MM.1S (cell line): Measurements from ENCODE around the gene PNKP.

ENCODE experiments used
- DNase-seq: peaks from one replicate; pipeline ENCODE4 v3.0.0-alpha.2; 2015
- H2AFZ ChIP-seq: fragments of 300-600 bp; sonication (generic); 2 replicates; pipeline ENCODE4 v1.6.0; 2016; ENCODE audit warnings: antibody characterized with exemption, low read length
- H3F3A ChIP-seq: fragments of 300-600 bp; sonication (generic); 2 replicates; pipeline ENCODE4 v1.6.1; 2016; ENCODE audit warnings: mild to moderate bottlenecking, antibody characterized with exemption, low read length, moderate library complexity, mixed read lengths; ENCODE audit not compliant: insufficient read depth
- H3K27ac ChIP-seq: fragments of 300-600 bp; sonication (generic); 2 replicates; pipeline ENCODE4 v1.5.1; 2016; ENCODE audit warnings: mild to moderate bottlenecking, low read length
- H3K27me3 ChIP-seq: fragments of 300-600 bp; sonication (generic); replicated peaks from 2 replicates; pipeline ENCODE4 v1.6.0; 2016; ENCODE audit warnings: low read length; ENCODE audit not compliant: insufficient read depth
- H3K36me3 ChIP-seq: fragments of 300-600 bp; sonication (generic); replicated peaks from 2 replicates; pipeline ENCODE4 v1.6.1; 2016; ENCODE audit warnings: mild to moderate bottlenecking, low read length, mixed read lengths; ENCODE audit not compliant: insufficient read depth
- H3K4me1 ChIP-seq: fragments of 300-600 bp; sonication (generic); 2 replicates; pipeline ENCODE4 v1.6.1; 2016; ENCODE audit warnings: low read length, mixed read lengths
- H3K4me2 ChIP-seq: fragments of 300-600 bp; sonication (generic); 2 replicates; pipeline ENCODE4 v1.6.0; 2016; ENCODE audit warnings: low read depth, low read length
- H3K4me3 ChIP-seq: fragments of 300-600 bp; sonication (generic); 2 replicates; pipeline ENCODE4 v1.5.1; 2016; ENCODE audit warnings: low read length, mixed read lengths
- H3K79me2 ChIP-seq: fragments of 300-600 bp; sonication (generic); 2 replicates; pipeline ENCODE4 v1.6.1; 2016; ENCODE audit warnings: mixed run types, low read length, mixed read lengths
- H3K9ac ChIP-seq: fragments of 300-600 bp; sonication (generic); 2 replicates; pipeline ENCODE4 v1.6.1; 2016; ENCODE audit warnings: low read length, mixed read lengths
- H3K9me2 ChIP-seq: fragments of 300-600 bp; sonication (generic); replicated peaks from 2 replicates; pipeline ENCODE4 v1.6.1; 2016; ENCODE audit warnings: mild to moderate bottlenecking, low read length, mixed read lengths; ENCODE audit not compliant: insufficient read depth
- H3K9me3 ChIP-seq: fragments of 300-600 bp; sonication (generic); replicated peaks from 2 replicates; pipeline ENCODE4 v1.6.1; 2016; ENCODE audit warnings: mild to moderate bottlenecking, low read length, mixed read lengths; ENCODE audit not compliant: insufficient read depth
- H4K20me1 ChIP-seq: fragments of 300-600 bp; sonication (generic); 2 replicates; pipeline ENCODE4 v1.6.1; 2016; ENCODE audit warnings: mild to moderate bottlenecking, low read length, moderate library complexity, mixed read lengths; ENCODE audit not compliant: insufficient read depth
- CTCF ChIP-seq: fragments of 300-600 bp; sonication (generic); IDR thresholded peaks from 2 replicates; pipeline ENCODE4 v1.5.1; 2016; ENCODE audit warnings: antibody characterized with exemption, low read length, mixed read lengths
- EZH2 ChIP-seq: fragments of 300-600 bp; sonication (generic); optimal IDR thresholded peaks from 2 replicates; pipeline ENCODE3; 2017; ENCODE audit warnings: low read depth, mild to moderate bottlenecking, antibody characterized with exemption, low read length, mixed read lengths
- EZH2phosphoT487 ChIP-seq: fragments of 300-600 bp; sonication (generic); IDR thresholded peaks from 2 replicates; pipeline ENCODE4 v1.6.1; 2018; ENCODE audit warnings: antibody characterized with exemption, low read length

The PNKP gene

DNA sequence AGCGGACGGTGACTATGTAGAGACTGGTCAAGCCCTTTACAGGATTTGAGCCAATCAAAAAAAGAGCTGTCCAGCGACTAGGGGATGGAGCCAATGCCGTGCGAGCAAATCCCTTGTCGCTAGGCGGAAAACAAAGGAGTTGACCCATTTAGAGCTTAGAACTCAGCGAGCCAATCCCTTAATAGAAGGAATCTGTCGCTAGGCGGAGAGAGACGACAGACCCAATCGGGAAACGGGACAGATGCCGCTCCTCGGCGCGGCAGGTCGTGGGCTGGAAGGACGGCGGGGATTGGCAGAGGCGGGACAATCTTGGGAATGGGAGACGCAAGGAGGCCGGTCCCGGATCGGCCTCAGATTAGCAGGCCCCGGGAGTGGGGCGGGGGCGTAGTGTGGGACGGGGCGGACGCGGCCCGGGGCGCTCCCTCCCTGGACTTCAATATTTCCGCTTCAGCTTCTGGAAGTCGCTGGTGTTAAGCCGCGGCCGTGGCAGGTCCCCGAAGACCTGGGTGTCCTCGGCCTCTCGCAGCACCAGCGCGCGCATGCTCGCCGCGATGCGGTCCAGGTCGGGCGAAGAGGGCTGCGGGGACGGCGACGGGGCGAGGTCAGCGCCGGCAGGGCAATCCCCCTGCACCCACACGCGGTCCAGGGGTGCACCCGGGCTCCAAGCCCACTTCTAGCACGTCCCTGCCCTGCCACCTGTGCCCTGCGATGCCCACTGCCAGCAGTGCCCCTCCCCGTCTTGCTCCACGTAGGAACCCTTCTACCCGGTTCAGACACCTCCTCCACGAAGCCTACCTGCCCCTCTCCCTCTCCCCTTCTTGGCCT is 2.3 kb upstream of the PNKP start:
- Histone ChIP-seq H3K79me2 (peaks cover 51% of the 10 kb centered on the region), H4K20me1 (no peaks in the 10 kb centered on the region), H3K27me3 (no peaks in the 10 kb centered on the region), H3K4me3 (peak overlapping the region; percentile 68), H3K9ac (peak overlapping the region; percentile 63), H3F3A (peaks cover 35% of the 10 kb centered on the region), H3K27ac (peak overlapping the region; percentile 70; the same call in 1 of the 2 replicates), H2AFZ (peak overlapping the region; percentile 63), H3K9me2 (no peaks in the 10 kb centered on the region), H3K4me2 (peak overlapping the region; percentile 94), H3K36me3 (no peaks in the 10 kb centered on the region; the same call in 1 of the 2 replicates), H3K9me3 (no peaks in the 10 kb centered on the region), H3K4me1 (peaks cover 30% of the 10 kb centered on the region)
- TF ChIP-seq EZH2phosphoT487: no peak
- no peak for TF ChIP-seq CTCF
- TF ChIP-seq EZH2: no peak
- peak; percentile 99 for DNase-seq

GRCh38 chr19:49869009-49869483 is 1.7 kb upstream of the PNKP start:
- H3K4me3 ChIP-seq: peak overlapping the region; percentile 49
- peaks cover 51% of the 10 kb centered on the region for H3K79me2 ChIP-seq
- peaks cover 30% of the 10 kb centered on the region for H3K4me1 ChIP-seq
- no peaks in the 10 kb centered on the region for H3K27me3 ChIP-seq
- H3K4me2 ChIP-seq: peak overlapping the region; percentile 94
- DNase-seq: no peak
- no peaks in the 10 kb centered on the region for H4K20me1 ChIP-seq
- H3F3A ChIP-seq: peaks cover 35% of the 10 kb centered on the region
- H3K36me3 ChIP-seq: peaks cover 4% of the 10 kb centered on the region
- H2AFZ ChIP-seq: peak overlapping the region; percentile 57; the same call in 1 of the 2 replicates
- no peaks in the 10 kb centered on the region for H3K9me2 ChIP-seq
- TF ChIP-seq CTCF: no peak
- no peak for TF ChIP-seq EZH2
- TF ChIP-seq EZH2phosphoT487: no peak
- H3K27ac ChIP-seq: peak overlapping the region; percentile 21; the same call in 1 of the 2 replicates
- H3K9me3 ChIP-seq: no peaks in the 10 kb centered on the region
- H3K9ac ChIP-seq: peak overlapping the region; percentile 5; the same call in 1 of the 2 replicates

- H3K27me3 ChIP-seq: no peaks in the 10 kb centered on the region
- no peak for TF ChIP-seq EZH2phosphoT487
- no peak for TF ChIP-seq CTCF
- TF ChIP-seq EZH2: no peak
- H3K79me2 ChIP-seq: peaks cover 41% of the 10 kb centered on the region
- no peaks in the 10 kb centered on the region for H3K9me3 ChIP-seq
- H3K4me2 ChIP-seq: no peak overlapping the region
- no peak overlapping the region for H3K27ac ChIP-seq
- no peak overlapping the region for H3K4me3 ChIP-seq
- H2AFZ ChIP-seq: no peak overlapping the region
- peaks cover 26% of the 10 kb centered on the region for H3F3A ChIP-seq
- no peaks in the 10 kb centered on the region for H3K9me2 ChIP-seq
- H3K9ac ChIP-seq: no peak overlapping the region
- no peak for DNase-seq
- H4K20me1 ChIP-seq: no peaks in the 10 kb centered on the region
- peaks cover 18% of the 10 kb centered on the region for H3K4me1 ChIP-seq
- H3K36me3 ChIP-seq: peaks cover 7% of the 10 kb centered on the region
Measured at GRCh38 chr19:49864890-49865289, 2.5 kb downstream of the PNKP start.
